ENCODE data around the gene STK33.

Gene STK33

DNA sequence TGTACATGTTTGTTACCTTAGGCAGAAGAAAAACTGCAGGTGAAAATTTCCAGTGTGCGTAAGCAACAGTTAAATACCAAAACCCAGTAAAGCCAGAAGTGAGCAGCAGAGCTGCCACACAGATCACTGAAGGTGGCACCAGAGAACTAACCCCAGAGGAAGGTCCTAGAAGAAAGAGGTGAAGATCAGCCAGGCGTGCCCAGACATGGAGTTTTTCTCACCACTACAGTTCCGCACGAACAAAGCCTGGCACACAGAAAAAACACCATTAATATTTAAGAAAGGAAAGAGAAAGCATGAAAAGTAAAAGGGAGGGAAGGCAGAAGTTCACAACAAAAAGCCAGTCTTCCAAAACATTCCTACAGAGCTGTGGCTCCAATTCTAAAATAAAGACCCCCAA lies 60.7 kb downstream of the STK33 start:
- TF ChIP-seq, protein P1, sequence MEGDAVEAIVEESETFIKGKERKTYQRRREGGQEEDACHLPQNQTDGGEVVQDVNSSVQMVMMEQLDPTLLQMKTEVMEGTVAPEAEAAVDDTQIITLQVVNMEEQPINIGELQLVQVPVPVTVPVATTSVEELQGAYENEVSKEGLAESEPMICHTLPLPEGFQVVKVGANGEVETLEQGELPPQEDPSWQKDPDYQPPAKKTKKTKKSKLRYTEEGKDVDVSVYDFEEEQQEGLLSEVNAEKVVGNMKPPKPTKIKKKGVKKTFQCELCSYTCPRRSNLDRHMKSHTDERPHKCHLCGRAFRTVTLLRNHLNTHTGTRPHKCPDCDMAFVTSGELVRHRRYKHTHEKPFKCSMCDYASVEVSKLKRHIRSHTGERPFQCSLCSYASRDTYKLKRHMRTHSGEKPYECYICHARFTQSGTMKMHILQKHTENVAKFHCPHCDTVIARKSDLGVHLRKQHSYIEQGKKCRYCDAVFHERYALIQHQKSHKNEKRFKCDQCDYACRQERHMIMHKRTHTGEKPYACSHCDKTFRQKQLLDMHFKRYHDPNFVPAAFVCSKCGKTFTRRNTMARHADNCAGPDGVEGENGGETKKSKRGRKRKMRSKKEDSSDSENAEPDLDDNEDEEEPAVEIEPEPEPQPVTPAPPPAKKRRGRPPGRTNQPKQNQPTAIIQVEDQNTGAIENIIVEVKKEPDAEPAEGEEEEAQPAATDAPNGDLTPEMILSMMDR (IDR thresholded peaks at IDR 0.05; ENCODE audit: low read depth, low read length), result no peak

DNA sequence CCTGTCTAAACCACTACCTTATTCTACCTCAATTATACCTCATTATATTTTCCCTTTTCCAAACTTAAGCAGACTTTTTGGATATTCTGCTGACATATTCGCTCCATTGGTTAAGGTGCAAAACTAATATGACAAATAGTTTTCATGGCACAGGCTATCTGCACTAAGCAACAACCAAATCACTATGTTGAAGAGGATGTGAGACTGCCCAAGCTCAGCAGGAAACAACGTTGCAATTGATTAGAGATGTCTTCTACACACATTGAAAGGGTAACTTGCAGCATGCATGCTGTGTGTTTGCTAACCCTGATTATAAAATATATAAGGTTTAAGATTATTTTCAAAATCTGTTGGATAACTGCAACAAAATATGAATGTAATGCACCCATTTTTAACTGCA lies 61.6 kb downstream of the STK33 start:
- H3K4me3 ChIP-seq (replicated peaks in 1 of 2; ENCODE audit: low read depth in 2 of 2, low read length in 2 of 2), result no peak overlapping the region
- DNase-seq (ENCODE audit: low read depth in 2 of 2), result no peak
- TF ChIP-seq, protein P1 (IDR thresholded peaks at IDR 0.05; ENCODE audit: low read depth, low read length), result no peak

More for the DNA sequence above, 60.7 kb downstream of the STK33 start:
- DNase-seq (ENCODE audit: low read depth in 2 of 2), result no peak
- H3K4me3 ChIP-seq (replicated peaks in 1 of 2; ENCODE audit: low read depth in 2 of 2, low read length in 2 of 2), result no peak overlapping the region

DNA sequence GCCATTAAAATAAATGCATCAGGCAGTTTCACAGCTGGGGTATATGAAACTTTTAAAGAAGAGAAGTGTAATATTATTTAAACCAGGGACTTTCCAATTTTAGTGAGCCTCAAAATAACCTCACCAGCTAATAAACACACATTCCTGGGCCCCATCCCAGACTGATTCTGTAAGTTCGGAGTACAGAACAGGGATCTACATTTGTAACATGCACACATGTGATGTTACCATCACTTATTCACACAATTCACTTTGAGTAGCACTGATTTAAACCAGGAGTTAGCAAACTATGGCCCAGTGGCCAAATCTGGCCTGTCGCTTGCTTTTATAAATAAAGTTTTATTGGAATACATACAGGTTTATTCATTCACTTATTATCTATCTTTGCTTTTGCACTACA lies 62.0 kb downstream of the STK33 start:
- no peak for DNase-seq (ENCODE audit: low read depth in 2 of 2)
- no peak overlapping the region for H3K4me3 ChIP-seq (replicated peaks in 1 of 2; ENCODE audit: low read depth in 2 of 2, low read length in 2 of 2)
- TF ChIP-seq, protein P1 (IDR thresholded peaks at IDR 0.05; ENCODE audit: low read depth, low read length), result no peak

DNA sequence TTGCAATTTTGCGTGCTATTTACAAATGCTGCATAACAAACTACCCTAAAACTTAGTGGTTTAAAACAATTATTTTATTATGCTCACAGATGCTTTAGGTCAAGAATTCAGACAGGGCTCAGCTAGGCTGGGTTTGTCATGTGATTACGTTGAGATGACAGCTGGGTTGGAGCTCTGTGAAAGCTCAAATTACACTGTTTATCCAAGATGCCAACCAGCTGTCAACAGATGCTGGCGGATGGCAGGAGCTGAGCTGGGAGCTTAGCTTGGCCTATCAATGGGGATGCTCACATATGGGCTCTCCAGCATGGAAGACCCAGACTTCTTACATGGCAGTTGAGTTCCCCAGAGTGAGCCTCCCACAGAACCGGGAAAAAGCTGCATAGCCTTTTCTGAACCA lies 62.7 kb downstream of the STK33 start:
- no peak overlapping the region for H3K4me3 ChIP-seq (replicated peaks in 1 of 2; ENCODE audit: low read depth in 2 of 2, low read length in 2 of 2)
- peak in 1 of 2 donors; percentile 20 for DNase-seq (ENCODE audit: low read depth in 2 of 2)
- TF ChIP-seq, protein P1 (IDR thresholded peaks at IDR 0.05; ENCODE audit: low read depth, low read length), result no peak

DNA sequence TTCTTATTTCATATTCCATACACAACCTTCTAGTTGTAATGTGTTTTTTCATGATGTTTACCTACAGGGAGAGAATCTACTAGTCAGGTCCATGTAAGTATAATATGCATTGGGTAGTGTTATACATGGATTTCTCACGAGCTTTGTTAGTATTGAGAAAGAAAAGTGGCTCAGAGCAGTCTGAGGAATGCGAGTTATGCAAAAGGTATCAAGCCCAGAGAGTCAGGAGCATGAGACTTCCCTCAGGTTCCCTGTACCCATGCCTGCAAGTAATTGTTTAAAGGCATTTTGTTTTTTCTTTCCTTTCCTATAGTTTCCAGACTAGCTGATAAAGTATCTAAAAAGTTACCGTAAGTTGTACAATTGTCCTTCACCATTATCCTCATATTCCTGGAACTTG lies 66.1 kb downstream of the STK33 start:
- no peak overlapping the region for H3K4me3 ChIP-seq (replicated peaks in 1 of 2; ENCODE audit: low read depth in 2 of 2, low read length in 2 of 2)
- TF ChIP-seq, protein P1 (IDR thresholded peaks at IDR 0.05; ENCODE audit: low read depth, low read length), result no peak
- no peak for DNase-seq (ENCODE audit: low read depth in 2 of 2)

DNA sequence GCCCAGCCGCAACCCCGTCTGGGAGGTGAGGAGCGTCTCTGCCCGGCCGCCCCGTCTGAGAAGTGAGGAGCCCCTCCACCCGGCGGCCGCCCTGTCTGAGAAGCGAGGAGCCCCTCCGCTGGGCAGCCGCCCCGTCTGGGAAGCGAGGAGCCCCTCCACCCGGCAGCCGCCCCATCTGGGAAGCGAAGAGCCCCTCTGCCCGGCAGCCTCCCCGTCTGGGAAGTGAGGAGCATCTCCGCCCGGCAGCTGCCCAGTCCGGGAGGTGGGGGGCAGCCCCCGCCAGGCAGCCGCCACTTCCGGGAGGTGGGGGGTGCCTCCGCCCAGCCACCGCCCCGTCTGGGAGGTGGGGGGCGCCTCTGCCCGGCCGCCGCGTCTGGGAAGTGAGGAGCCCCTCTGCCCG lies 70.6 kb downstream of the STK33 start:
- TF ChIP-seq, protein P1 (IDR thresholded peaks at IDR 0.05; ENCODE audit: low read depth, low read length), result no peak
- no peak for DNase-seq (ENCODE audit: low read depth in 2 of 2)
- H3K4me3 ChIP-seq (replicated peaks in 1 of 2; ENCODE audit: low read depth in 2 of 2, low read length in 2 of 2), result no peak overlapping the region

DNA sequence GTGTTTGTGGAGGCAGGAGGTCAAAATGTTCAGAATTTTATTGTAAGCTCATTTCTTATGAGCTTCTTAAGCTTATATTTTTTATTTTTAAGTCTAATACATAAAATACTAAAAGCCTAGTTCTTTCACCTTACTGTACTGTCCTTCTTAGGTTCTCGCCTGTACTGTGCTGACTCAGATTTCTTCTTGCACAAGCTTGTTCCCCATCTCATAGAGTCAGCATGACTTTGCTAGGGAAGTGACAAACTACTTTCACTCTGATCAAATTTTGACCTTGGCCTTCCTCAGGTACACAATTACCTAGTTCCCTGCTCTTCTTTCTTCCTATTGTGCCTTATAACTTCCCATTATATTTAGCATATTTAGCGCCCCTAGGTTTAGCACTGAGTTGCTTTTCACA lies 81.5 kb downstream of the STK33 start:
- no peak overlapping the region for H3K4me3 ChIP-seq (replicated peaks in 1 of 2; ENCODE audit: low read depth in 2 of 2, low read length in 2 of 2)
- DNase-seq (ENCODE audit: low read depth in 2 of 2), result no peak
- TF ChIP-seq, protein P1 (IDR thresholded peaks at IDR 0.05; ENCODE audit: low read depth, low read length), result no peak
